GM21367 (cell line): ENCODE data around the gene ZFPL1.

Experiments
- ATAC-seq: cut with Tn5 transposase; IDR thresholded peaks from one replicate; pipeline ENCODE4 v1.9.1; 2021; ENCODE audit not compliant: unreplicated experiment

ZFPL1 gene

DNA sequence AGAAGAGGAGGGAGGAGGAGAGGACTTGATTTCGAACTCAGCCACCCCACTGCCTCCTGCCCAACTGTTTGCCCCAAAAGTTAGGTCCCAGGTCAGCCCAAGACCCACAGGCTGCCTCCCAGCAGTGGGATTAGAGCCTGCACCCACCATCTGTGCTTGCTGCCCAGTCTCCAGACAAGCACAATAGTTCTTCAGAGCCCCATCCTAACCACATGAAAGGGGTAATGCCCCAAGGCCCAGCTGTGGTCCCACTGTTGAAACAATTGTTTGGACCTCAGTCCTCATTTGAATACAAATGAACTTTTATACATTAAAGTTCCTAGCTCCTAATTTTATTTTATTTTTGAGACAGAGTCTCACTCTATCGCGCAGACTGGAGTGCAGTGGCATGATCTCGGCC, 6.6 kb downstream of the ZFPL1 start:
- no peak for ATAC-seq

DNA sequence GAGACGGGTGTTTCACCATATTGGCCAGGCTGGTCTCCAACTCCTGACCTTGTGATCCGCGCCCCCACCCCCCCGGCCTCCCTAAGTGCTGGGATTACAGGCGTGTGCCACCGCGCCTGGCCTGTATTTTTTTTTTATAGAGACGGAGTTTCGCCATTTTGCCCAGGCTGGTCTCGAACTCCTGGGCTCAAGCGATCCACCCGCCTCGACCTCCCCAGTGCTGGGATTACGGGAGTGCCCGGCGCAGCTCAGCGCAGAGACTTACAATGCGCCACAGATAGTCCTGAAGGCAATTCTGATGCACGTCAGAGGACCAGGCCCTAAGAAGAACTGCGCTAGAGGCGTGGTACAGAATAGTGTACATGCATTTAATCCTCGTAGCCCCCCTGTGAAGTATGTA, 11.4 kb downstream of the ZFPL1 start:
- ATAC-seq: no peak

DNA sequence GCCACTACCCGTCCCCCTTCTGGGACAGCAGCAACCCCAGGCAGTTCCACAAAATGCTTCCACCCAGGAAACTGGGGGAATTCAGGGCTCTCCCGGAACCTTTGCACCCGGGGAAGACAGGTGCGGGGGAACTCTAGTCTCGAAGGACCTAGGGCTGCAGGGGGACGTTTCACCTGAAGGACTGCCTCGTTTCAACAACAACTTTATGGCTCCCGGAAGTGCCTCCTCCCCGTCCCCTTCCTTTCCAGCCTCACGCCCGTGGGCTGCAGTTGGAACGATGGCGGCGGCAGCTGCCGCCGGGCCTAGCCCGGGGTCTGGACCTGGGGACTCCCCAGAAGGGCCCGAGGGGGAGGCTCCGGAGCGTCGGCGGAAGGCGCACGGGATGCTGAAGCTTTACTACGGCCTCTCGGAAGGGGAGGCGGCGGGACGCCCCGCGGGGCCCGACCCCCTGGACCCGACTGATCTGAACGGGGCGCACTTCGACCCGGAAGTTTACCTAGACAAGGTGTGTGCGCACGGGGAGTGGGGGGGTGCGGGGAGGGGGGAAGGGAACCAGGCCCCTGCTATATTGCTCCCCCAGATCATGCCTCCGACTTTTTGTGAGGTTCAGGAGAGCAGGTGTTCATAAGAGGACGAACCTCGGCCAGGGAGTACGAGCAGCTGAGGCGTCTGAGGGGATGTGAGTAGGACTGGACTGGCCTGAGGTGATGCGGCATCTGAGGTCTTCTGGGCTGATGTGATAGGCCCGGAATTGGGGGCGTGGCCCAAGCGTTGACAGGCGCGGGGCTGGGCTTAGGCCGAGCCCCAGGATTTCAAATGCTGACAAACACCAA, 12.2 kb downstream of the ZFPL1 start, which contains the start of gene VPS51:
TSS of gene VPS51 (plus strand) at position 241 of the 833 bp plus-strand sequence. CDS start at position 278, 37 bp downstream.
- peak; percentile 59 for ATAC-seq

DNA sequence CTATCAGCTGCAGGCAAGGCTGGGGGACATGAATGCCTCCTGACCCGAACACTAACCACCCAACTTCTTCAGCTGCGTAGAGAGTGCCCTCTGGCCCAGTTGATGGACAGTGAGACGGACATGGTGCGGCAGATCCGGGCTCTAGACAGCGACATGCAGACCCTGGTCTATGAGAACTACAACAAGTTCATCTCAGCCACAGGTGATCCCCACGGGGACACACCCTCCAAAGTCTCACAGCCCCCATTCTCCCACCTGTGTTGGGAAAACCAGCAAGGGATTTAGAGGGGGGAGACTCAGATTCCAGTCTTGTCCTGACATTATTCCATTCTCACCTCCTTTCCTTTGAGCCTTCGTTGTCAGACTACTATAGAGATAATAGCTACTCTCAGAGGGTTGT, 12.9 kb downstream of the ZFPL1 start:
- ATAC-seq: no peak

DNA sequence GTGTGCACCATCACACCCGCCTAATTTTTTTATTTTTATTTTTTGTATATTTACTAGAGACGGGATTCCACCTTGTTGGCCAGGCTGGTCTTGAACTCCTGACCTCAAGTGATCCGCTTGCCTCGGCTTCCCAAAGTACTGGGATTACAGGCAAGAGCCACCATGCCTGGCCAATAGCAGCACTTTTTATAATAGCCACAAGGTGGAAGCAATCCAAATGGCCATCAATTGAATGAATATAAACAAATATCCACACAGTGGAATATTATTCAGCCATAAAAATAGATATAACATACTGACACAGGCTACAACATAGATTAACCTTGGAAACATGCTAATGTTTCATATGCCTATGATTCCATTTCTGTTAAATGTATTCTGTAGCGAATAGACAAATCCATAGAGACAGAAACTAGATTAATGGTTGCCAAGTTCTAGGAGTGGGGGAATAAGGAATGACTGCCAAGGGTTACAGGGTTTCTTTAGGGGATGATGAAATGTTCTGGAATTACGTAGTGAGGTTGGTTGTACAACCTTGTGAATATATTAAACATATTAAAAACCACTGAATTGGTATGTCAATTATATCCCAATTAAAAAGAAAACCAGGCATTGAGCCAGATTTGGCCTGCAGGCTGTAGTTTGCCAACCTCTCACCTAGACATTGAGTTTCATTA, 16.8 kb downstream of the ZFPL1 start:
- ATAC-seq: no peak

DNA sequence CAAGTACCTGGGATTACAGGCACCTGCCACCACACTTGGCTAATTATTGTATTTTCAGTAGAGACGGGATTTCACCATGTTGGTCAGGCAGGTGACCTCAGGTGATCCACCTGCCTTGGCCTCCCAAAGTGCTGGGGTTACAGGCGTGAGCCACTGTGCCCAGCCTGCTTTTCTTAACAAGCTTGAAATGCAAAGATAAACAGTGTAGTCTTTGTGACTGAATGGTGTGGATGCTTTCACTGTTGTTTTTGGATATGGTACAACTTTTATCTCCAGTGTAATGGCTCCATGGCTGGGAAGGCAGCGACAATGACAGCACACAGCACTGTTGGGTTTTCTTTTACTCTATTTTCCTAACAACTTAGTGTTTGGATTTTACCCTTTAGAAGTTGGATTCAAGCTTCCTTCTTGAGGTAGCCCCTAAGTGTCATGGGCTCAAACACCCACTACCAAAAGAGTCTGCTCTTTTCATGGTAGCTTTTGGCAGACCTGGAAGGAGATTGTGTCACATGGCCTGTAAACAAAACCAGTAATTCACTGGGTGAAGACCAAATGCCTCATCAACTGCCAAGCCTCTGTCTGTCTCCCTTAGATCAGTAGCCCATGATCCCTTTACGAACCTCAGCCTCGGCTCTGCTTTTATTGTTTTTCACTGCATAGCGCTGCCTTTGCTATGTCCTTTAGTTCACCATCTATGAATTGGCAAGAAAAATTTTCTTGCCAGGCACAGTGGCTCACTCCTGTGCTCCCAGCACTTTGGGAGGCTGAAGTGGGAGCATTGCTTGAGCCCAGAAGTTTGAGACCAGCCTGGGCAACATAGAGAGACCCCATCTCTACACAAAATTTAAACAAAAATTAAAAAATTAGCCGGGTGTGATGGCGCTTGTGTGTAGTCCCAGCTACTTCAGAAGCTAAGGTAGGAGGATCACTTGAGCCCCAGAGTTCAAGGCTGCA, 18.4 kb downstream of the ZFPL1 start:
- ATAC-seq: no peak

DNA sequence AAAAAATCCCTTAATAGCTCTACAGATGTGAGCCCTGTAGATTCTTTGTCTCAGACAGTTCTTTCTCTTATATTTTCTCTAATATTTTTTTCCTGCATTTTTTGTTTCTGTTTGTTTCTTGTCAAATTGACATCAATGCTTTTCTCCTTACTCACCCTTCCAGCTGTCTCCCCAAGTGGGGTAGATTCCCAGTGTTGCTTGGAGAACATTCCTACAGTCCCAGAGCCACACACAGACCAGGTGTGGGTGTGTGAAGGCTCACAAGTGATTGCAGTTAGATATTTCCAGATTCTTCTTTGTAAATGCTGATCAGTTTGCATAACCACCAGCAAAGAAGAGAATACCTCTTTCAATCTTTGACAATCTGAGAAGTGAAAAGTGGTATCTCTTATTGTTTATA, 19.5 kb downstream of the ZFPL1 start:
- ATAC-seq: no peak

DNA sequence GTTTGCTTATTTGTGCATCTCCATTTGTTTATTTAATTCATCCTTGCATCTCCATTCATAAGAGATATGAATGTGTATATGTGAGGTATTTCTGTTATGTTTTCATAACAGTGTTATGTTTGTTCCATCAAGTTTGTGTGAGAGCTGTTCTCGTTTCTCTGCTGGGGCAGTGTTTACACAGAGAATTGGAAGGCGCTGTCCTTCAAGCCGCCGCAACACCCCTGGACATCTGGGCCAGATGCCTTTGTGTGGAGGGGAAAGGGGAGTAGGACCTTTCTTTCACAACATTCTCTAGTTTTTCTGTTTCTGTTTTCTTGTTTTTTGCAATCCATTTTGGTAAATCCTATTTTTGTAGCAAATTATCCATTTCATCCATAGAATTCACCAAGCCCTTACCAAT, 20.6 kb downstream of the ZFPL1 start:
- no peak for ATAC-seq

DNA sequence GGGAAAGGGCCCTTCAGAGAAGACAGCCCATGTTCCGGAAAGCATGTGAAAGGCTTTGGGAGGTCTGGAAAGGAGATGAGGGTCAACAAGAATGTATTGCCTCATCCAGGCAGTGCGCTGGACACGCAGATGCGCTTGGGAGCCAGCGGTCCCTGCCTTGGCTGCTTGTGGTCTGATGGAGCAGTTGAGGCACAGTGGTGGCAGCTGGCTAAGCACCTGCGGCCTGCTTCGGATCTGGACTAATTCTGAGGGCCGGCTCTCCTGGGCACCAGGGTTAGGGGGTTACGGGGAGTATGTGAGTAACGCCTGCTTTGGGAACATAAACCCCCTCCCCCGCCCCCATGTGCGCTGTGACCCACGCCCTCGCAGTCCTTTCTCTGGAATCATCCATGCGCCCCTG, 23.1 kb downstream of the ZFPL1 start:
- no peak for ATAC-seq

DNA sequence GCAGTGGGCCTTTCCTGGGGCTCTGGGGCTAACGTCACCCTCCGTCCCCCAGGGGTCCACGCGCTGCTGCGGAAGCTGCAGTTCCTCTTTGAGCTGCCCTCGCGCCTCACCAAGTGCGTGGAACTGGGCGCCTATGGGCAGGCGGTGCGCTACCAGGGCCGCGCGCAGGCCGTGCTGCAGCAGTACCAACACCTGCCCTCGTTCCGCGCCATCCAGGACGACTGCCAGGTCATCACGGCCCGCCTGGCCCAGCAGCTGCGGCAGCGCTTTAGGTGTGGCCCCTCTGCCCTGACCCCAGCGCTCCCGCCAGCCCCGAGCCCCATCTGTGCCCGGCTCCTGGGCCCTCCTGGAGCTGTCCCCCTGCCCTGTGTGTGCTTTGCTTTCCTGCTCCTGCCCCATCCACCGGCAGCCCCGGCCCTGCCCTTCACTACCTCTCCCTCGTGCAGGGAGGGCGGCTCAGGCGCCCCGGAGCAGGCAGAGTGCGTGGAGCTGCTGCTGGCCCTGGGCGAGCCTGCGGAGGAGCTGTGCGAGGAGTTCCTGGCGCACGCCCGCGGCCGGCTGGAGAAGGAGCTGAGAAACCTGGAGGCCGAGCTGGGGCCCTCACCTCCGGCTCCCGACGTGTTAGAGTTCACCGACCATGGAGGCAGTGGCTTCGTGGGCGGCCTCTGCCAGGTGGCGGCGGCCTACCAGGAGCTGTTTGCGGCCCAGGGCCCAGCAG, 23.9 kb downstream of the ZFPL1 start:
- ATAC-seq: no peak

DNA sequence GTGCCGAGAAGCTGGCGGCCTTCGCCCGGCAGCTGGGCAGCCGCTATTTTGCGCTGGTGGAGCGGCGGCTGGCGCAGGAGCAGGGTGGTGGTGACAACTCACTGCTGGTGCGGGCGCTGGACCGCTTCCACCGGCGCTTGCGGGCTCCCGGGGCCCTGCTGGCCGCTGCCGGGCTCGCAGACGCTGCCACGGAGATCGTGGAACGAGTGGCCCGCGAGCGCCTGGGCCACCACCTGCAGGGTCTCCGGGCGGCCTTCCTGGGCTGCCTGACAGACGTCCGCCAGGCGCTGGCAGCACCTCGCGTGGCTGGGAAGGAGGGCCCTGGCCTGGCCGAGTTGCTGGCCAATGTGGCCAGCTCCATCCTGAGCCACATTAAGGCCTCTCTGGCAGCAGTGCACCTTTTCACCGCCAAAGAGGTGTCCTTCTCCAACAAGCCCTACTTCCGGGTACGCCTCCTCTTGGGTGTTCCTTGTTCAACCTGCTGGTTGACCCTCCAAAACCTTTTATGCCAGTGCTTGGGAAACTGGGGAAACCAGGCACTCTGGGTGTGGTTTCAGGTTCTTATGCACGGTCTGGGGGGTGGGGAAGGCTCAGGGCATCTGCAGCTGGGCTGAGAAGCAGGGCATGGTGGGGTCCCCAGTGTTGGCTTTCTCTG, 24.6 kb downstream of the ZFPL1 start:
- no peak for ATAC-seq

DNA sequence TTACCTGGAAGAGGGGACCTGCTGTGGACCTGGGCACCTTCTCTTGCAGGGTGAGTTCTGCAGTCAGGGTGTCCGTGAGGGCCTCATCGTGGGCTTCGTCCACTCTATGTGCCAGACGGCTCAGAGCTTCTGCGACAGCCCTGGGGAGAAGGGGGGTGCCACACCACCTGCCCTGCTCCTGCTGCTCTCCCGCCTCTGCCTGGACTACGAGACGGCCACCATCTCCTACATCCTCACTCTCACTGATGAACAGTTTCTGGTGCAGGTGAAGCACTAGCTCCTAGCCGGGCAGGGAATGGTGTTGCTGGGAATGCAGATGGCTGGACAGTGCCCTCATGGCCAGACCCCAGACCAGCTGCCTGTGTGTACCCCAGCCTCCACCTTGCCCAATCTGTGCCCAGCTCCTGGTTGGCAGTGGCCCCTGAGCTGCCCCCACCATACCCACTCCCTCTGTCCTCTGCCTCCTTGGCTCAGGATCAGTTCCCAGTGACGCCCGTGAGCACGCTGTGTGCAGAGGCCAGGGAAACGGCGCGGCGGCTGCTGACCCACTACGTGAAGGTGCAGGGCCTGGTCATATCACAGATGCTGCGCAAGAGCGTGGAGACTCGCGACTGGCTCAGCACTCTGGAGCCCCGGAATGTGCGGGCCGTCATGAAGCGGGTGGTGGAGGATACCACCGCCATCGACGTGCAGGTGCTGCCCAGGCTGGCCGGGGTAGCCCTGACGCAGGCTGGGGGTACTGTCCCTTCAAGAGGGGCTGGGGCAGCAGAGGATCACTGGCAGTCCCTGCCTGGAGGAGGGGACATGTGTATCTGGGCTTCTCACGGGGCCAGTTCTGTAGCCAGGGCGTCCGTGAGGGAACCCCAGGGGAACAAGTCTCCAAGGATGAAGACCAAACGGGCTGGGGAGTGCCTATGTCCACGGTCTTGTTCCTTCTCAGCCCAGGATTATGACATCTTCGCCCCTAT, 25.5 kb downstream of the ZFPL1 start:
- no peak for ATAC-seq

DNA sequence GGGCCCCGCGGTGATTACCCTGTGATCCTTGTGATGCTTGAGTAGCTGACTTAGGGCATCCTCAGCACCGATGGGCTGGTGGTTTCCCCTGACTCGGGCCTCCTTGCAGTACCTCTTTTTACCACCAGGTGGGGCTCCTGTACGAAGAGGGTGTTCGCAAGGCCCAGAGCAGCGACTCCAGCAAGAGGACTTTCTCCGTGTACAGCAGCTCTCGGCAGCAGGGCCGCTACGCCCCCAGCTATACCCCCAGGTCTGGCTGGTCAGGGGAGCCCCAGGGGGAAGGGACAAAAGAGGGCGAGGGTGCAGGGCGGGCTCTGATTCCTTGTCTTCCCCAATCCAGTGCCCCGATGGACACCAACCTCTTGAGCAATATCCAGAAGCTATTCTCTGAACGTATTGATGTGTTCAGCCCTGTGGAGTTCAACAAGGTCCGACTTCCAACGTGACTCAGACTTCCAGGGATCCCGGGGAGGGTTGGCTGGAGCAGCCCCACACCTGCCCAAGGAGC, 26.4 kb downstream of the ZFPL1 start:
- ATAC-seq: no peak

DNA sequence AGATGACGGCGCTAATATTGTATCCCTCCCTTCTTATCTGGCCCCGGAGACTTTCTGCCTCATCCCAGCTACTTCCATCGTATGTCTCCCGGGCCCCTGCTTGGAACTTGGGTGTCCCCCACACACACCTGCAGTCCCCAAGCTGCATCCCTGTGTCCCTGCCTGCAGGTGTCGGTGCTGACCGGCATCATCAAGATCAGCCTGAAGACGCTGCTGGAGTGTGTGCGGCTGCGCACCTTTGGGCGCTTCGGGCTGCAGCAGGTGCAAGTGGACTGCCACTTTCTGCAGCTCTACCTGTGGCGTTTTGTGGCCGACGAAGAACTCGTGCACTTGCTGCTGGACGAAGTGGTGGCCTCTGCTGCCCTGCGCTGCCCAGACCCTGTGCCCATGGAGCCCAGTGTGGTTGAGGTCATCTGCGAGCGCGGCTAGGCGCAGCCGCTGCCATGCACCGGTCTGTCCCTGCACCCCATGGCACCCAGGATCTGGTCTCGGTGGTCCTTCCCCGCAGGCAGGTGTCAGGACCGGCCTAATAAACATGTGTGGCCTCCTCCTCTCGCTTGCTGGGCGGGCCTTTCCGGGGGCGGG, 27.2 kb downstream of the ZFPL1 start:
- ATAC-seq: no peak

DNA sequence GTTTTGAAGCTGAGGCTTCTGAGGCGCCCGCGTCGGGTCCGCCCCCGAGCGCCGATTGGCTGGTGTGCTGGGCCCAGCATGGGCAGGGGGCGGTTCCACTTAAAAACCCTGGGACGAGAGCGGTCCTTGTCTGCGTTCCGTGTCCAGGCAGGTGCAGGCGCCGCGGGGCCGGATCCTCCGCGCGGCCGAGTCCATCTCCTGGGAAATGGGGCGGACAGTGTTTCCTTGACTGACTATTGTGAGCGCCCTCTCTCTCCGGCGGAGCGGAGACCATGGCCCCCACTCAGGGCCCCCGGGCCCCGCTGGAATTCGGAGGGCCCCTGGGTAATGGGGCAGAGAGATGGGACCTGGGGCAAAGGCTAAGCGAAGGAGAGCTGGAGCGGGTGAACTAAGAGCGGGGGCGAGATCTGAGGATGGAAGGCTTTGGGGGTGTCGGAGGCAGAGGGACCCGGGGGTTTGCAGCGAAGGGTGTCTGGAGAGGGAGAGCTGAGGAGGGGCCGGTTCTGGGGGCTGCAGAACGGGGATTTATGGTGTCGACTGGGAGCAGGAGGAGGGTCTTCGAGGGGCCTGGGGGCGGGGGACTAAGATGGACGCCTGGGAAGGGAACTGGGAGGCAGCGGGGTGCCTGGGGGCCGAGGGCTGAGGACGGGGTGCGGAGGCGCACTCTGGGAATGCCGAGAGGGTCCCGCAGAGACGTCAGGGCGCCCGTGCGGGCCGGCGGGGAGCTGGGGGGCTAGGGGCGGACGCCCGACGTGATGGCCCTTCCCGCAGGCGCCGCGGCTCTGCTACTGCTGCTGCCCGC, 27.9 kb downstream of the ZFPL1 start, which contains the start of gene TM7SF2:
TSS of gene TM7SF2 (plus strand) at position 129 of the 802 bp plus-strand sequence. CDS start at position 273, 144 bp downstream.
- ATAC-seq: peak; percentile 41

DNA sequence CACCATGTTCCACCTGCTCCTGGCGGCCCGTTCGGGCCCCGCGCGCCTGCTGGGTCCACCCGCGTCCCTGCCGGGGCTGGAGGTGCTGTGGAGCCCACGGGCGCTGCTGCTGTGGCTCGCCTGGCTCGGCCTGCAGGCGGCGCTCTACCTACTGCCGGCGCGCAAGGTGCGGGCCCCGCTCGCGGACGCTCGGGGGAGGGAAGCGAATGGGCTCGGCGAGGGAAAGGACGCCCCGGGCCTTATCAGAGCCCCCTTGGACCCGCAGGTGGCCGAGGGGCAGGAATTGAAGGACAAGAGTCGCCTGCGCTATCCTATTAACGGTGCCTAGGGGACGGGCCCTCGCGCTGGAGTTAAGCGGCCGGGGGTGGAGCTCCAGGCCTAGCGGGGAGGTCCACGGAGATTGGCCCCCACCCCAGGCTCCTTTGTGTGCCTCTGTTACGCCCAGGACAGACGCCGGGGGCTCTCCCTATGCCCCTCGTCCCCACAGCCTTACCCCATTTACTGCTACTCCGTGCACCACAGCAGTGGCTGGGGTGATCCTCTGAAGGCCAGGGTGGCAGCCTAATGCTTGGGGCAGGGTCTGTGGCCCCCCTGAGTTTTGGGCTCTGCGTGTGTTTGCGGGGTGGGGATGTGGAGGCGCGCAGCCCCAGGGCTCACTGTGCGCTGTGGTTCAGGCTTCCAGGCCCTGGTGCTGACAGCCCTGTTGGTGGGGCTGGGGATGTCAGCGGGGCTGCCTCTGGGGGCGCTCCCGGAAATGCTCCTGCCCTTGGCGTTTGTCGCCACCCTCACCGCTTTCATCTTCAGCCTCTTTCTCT, 28.7 kb downstream of the ZFPL1 start:
- ATAC-seq: no peak

DNA sequence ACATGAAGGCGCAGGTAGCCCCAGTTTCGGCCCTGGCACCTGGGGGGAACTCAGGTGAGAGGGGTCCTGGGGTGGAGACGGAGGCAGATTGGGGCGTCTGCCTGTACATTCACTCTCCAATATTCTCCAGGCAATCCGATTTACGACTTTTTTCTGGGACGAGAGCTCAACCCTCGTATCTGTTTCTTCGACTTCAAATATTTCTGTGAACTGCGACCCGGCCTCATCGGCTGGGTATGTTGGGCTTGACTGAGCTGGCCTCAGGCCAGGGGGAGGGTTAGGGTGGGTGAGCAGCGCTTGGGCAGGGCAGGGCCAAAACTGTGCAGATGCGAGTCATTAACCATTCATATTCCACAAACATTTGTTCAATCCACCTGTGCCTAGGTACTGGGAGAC, 29.3 kb downstream of the ZFPL1 start:
- ATAC-seq: no peak
